CD4-positive, alpha-beta T cell (primary cell): Measurements from ENCODE around the gene HSPB2. TPM values are rescaled to one million over a fixed set of nuclear protein-coding genes. Genes with fewer than 3 reads are reported as not detected.

Experiments
- ATAC-seq: fragments of 200-7000 bp; cut with Tn5 transposase; one replicate; pipeline ENCODE4 v1.10.0; 2022; ENCODE audit warnings: mild to moderate bottlenecking; ENCODE audit not compliant: poor library complexity
- CTCF ChIA-PET: fragments of 350-600 bp; sonication (Branson Sonifier 250); formaldehyde crosslinking; loops from one replicate; lab custom pipeline; 2021; ENCODE audit warnings: antibody characterized with exemption, inconsistent platforms; lab: Charles Lee
- POLR2A ChIA-PET: fragments of 350-600 bp; sonication (Branson Sonifier 250); formaldehyde crosslinking; loops from one replicate; lab custom pipeline; 2021; ENCODE audit warnings: antibody characterized with exemption, inconsistent platforms; lab: Charles Lee
- DNase-seq, 14 experiments: peaks; one replicate each; pipeline ENCODE4 v3.0.0-alpha.2; 2013 to 2020; ENCODE audit warnings: mixed read lengths in 2 of 14
- H3K27ac ChIP-seq, 2 donors: one replicate each; pipeline versions ENCODE4 v1.5.1 to v1.7.0; 2013; ENCODE audit warnings: low read length in 2 of 2, low read depth in 1 of 2, mild to moderate bottlenecking in 1 of 2
- H3K27me3 ChIP-seq, 2 experiments: 1 replicate in 1 of 2; 2 replicates in 1 of 2; pipeline versions ENCODE4 v1.6.1 to v1.7.0; 2013; ENCODE audit warnings: low read length in 2 of 2, control low read depth in 1 of 2, mild to moderate bottlenecking in 1 of 2, moderate library complexity in 1 of 2; ENCODE audit not compliant: insufficient read depth in 2 of 2, control insufficient read depth in 1 of 2
- H3K36me3 ChIP-seq: one replicate; pipeline ENCODE4 v1.6.1; 2013; ENCODE audit warnings: low read length, control low read depth; ENCODE audit not compliant: insufficient read depth
- H3K4me1 ChIP-seq: one replicate; pipeline ENCODE4 v1.6.1; 2013; ENCODE audit warnings: low read length, control low read depth; ENCODE audit not compliant: insufficient read depth
- H3K4me3 ChIP-seq: one replicate; pipeline ENCODE4 v1.5.1; 2013; ENCODE audit warnings: mild to moderate bottlenecking, low read length, moderate library complexity
- H3K9me3 ChIP-seq, 2 experiments: 1 replicate in 1 of 2; 2 replicates in 1 of 2; pipeline versions ENCODE4 v1.6.1 to v1.7.0; 2013; ENCODE audit warnings: low read length in 2 of 2, mild to moderate bottlenecking in 2 of 2, control low read depth in 1 of 2, moderate library complexity in 1 of 2; ENCODE audit not compliant: control insufficient read depth in 1 of 2, insufficient read depth in 1 of 2
- H3K27ac Mint-ChIP-seq: one replicate; pipeline ENCODE4 v1.8.0; 2020; ENCODE audit warnings: mixed read lengths
- H3K27me3 Mint-ChIP-seq: one replicate; pipeline ENCODE4 v1.8.0; 2021; ENCODE audit warnings: mixed read lengths
- H3K36me3 Mint-ChIP-seq: one replicate; pipeline ENCODE4 v1.8.0; 2021; ENCODE audit warnings: low read depth, mixed read lengths
- H3K4me1 Mint-ChIP-seq: one replicate; pipeline ENCODE4 v1.8.0; 2021; ENCODE audit warnings: low read depth, mixed read lengths
- H3K4me3 Mint-ChIP-seq: one replicate; pipeline ENCODE4 v1.8.0; 2020; ENCODE audit warnings: mild to moderate bottlenecking, mixed read lengths
- H3K9me3 Mint-ChIP-seq: one replicate; pipeline ENCODE4 v1.8.0; 2020; ENCODE audit warnings: mixed read lengths
- CTCF ChIP-seq: fragments of 200-600 bp; IDR thresholded peaks from one replicate; pipeline ENCODE4 v1.8.0; 2022; ENCODE audit warnings: antibody characterized with exemption, mild to moderate bottlenecking
- intact Hi-C, 2 experiments: fragments of 100-400 bp; cut with DNase I in 1 of 2; cut with micrococcal nuclease in 1 of 2; formaldehyde crosslinking; loops; one replicate each; pipeline versions ENCODE4 v1.15.1 to v1.9.0; 2023 to 2025; cut with DNase I, micrococcal nuclease
- total RNA-seq, 174 experiments: library from RNA in 2 of 174; stranded (reverse) in 2 of 174; gene quantifications; one replicate each; pipeline ENCODE4 v1.2.3 and lab custom pipeline; 2021 to 2026

HSPB2 gene
- total RNA-seq, 2 experiments from 2014 or later = not detected

DNA sequence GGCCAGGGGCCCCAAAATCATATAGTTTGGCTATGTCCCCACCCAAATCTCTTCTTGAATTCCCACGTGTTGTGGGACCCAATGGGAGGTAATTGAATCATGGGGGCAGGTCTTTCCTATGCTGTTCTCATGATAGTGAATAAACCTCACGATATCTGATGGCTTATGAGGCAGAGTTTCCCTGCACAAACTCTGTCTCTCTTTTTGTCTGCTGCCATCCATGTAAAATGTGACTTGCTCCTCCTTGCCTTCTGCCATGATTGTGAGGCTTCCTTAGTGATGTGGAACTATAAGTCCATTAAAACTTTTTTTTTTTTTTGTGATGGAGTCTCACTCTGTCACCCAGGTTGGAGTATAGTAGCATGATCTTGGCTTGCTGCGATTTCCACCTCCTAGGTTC, 39.0 kb downstream of the HSPB2 start:
- no peaks in the 10 kb centered on the region for H3K36me3 ChIP-seq
- no peaks in the 10 kb centered on the region for H3K27me3 ChIP-seq
- TF ChIP-seq CTCF = no peak
- DNase-seq = no peak
- intact Hi-C loops = no loop called here
- CTCF ChIA-PET = no interaction called here
- no peaks in the 10 kb centered on the region for H3K4me1 Mint-ChIP-seq
- H3K4me3 ChIP-seq = no peak overlapping the region
- no peak overlapping the region for H3K27ac Mint-ChIP-seq
- H3K36me3 Mint-ChIP-seq = no peaks in the 10 kb centered on the region
- no peak overlapping the region for H3K27ac ChIP-seq
- no peak for ATAC-seq
- H3K9me3 Mint-ChIP-seq = no peaks in the 10 kb centered on the region
- H3K4me3 Mint-ChIP-seq = no peak overlapping the region
- H3K9me3 ChIP-seq = no peaks in the 10 kb centered on the region
- POLR2A ChIA-PET = no interaction called here
- no peaks in the 10 kb centered on the region for H3K4me1 ChIP-seq
- peaks cover 4% of the 10 kb centered on the region for H3K27me3 Mint-ChIP-seq

DNA sequence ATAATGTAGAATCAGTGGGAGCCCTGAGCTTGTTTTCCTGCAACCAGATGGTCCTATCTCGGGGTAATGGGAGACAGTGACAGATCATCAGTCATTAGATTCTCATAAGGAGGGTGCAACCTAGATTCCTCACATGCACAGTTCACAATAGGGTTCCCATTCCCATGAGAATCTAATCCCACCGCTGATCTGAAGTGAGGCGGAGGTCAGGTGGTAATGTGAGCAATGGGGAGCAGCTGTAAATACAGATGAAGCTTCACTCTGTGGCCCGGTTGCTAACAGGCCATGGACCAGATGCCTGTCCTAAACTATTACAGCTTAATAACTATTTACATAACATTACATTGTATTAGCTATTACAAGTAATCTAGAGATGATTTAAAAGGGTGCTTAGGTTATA, 41.6 kb downstream of the HSPB2 start:
- Mint-ChIP-seq H3K27ac (no peak overlapping the region), H3K4me1 (no peaks in the 10 kb centered on the region), H3K27me3 (peaks cover 4% of the 10 kb centered on the region), H3K36me3 (no peaks in the 10 kb centered on the region), H3K4me3 (no peak overlapping the region), H3K9me3 (no peaks in the 10 kb centered on the region)
- Histone ChIP-seq H3K9me3 (peaks cover 0 to 5% of the 10 kb centered on the region in 2 experiments), H3K27me3 (no peaks in the 10 kb centered on the region), H3K27ac (no peak overlapping the region), H3K4me1 (no peaks in the 10 kb centered on the region), H3K36me3 (no peaks in the 10 kb centered on the region), H3K4me3 (no peak overlapping the region)
- ChIA-PET CTCF (no interaction called here), POLR2A (no interaction called here)
- intact Hi-C loops = no loop called here
- TF ChIP-seq CTCF = no peak
- ATAC-seq (no peak), DNase-seq (no peak)

DNA sequence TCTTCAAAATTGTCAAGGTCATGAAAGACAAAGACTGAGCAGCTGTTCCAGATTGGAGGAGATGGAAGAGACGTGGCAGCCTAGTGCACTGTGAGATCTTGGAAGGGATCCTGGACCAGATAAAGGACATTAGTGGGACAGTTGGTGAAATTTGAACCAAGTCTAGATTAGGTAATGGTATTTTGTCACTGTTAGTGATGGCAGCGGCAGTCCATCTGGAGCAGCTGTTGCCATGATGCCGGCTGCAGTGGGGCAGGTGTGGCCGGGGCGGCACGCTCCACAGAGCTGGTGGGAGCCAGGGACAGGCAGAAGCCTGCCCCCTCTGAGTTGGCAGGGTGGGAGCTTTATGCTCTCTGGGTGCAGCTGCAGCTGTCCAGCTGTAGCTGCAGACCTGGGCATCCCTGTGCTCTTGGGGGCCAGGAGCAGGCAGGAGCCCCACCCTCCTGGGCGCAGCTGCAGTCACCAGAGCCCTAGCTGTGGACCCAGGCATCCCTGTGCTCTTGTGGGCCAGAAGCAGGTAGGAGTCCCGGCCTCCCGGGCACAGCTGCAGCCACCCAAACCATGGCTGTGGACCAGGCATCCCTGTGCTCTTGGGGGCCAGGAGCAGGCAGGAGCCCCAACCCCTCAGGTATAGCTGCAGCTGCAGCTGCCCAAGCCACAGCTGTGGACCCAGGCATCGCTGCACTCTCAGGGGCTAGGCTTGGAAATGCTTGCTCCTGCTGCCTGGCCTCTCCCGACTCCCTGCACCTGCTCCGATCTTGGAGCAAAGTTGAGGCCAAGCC, 45.3 kb downstream of the HSPB2 start:
- Mint-ChIP-seq H3K36me3 (no peaks in the 10 kb centered on the region), H3K4me3 (no peak overlapping the region), H3K27me3 (no peaks in the 10 kb centered on the region), H3K4me1 (no peaks in the 10 kb centered on the region), H3K27ac (no peak overlapping the region), H3K9me3 (no peaks in the 10 kb centered on the region)
- peaks cover 0 to 5% of the 10 kb centered on the region in 2 experiments for H3K9me3 ChIP-seq
- H3K27me3 ChIP-seq = no peaks in the 10 kb centered on the region
- ATAC-seq (no peak), DNase-seq (no peak)
- H3K4me1 ChIP-seq = no peaks in the 10 kb centered on the region
- intact Hi-C loops = no loop called here
- no peak for TF ChIP-seq CTCF
- H3K27ac ChIP-seq = no peak overlapping the region
- ChIA-PET CTCF (no interaction called here), POLR2A (no interaction called here)
- H3K4me3 ChIP-seq = no peak overlapping the region
- H3K36me3 ChIP-seq = no peaks in the 10 kb centered on the region
